OCI-LY1 (cell line): ENCODE results near the gene TMEM200A.

Experiments
- EZH2 ChIP-seq: fragments of 200-600 bp; sonication (generic), shearing (Covaris generic); IDR thresholded peaks from 2 replicates; pipeline ENCODE4 v1.8.0; 2017; ENCODE audit warnings: borderline replicate concordance, mixed run types, mild to moderate bottlenecking, antibody characterized with exemption, low read length, moderate library complexity, mixed read lengths
- TF ChIP-seq, protein P1 (sequence below): fragments of 200-600 bp; sonication (generic), shearing (Covaris generic); IDR thresholded peaks from 2 replicates; pipeline ENCODE4 v1.5.1; 2017; ENCODE audit warnings: mild to moderate bottlenecking, antibody characterized with exemption, low read length, moderate library complexity, mixed read lengths

DNA sequence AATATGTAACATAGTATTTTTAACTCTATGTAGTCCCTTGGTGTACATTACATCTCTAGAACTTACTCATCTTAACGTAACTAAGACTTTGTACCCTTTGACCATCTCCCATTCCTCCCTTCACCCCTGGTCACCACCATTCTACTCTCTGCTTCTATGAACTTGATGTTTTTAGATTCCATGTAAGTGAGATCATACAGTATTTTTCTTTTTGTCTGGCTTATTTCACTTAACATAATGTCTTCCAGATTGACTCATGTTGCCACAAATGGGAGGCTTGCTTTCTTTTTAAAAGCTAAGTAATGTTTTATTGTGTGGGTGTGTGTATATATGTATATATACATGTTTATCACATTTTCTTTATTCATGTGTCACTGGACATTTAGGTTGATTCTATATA, 55.8 kb downstream of the TMEM200A start:
- TF ChIP-seq EZH2 = no peak
- TF ChIP-seq, protein P1, sequence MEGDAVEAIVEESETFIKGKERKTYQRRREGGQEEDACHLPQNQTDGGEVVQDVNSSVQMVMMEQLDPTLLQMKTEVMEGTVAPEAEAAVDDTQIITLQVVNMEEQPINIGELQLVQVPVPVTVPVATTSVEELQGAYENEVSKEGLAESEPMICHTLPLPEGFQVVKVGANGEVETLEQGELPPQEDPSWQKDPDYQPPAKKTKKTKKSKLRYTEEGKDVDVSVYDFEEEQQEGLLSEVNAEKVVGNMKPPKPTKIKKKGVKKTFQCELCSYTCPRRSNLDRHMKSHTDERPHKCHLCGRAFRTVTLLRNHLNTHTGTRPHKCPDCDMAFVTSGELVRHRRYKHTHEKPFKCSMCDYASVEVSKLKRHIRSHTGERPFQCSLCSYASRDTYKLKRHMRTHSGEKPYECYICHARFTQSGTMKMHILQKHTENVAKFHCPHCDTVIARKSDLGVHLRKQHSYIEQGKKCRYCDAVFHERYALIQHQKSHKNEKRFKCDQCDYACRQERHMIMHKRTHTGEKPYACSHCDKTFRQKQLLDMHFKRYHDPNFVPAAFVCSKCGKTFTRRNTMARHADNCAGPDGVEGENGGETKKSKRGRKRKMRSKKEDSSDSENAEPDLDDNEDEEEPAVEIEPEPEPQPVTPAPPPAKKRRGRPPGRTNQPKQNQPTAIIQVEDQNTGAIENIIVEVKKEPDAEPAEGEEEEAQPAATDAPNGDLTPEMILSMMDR = no peak
